ENCODE measurements around the gene PROC. TPM values are rescaled to one million over a fixed set of nuclear protein-coding genes. Genes with fewer than 3 reads are reported as not detected.

Gene PROC
- total and polyA plus RNA-seq, 2 of the 8 experiments (the other 6 are each of a cell fraction or from before 2014, with no cell fraction given): 1.5 to 1.6 TPM

GRCh38 chr2:127370010-127370409, 48.2 kb upstream of the PROC start:
- Histone ChIP-seq H2BK5ac (ENCODE audit: low read depth, low read length) (no peak overlapping the region), H3K27me3 (replicated peaks in 1 of 4; ENCODE audit: control insufficient read depth in 3 of 4, extremely low read depth in 1 of 4, insufficient read depth in 3 of 4, low read length in 3 of 4) (no peaks in the 10 kb centered on the region), H2AK5ac (ENCODE audit: low read depth, low read length) (no peak overlapping the region), H3K4ac (replicated peaks; ENCODE audit: insufficient read length, low read depth, low read length) (no peak overlapping the region), H2BK120ac (replicated peaks; ENCODE audit: low read depth, low read length) (no peak overlapping the region), H3K9ac (replicated peaks in 1 of 4; ENCODE audit: extremely low read depth in 1 of 4, low read depth in 3 of 4, low read length in 3 of 4) (no peak overlapping the region), H4K5ac (ENCODE audit: insufficient read length, low read depth, low read length) (no peak overlapping the region), H4K20me1 (replicated peaks in 1 of 2; ENCODE audit: control insufficient read depth in 1 of 2, insufficient read depth in 2 of 2, low read length in 2 of 2) (peaks cover 0 to 6% of the 10 kb centered on the region in 2 experiments), H2BK12ac (ENCODE audit: low read depth, low read length) (no peak overlapping the region), H3K79me1 (ENCODE audit: low read depth, low read length) (peaks cover 2% of the 10 kb centered on the region), H3K79me2 (ENCODE audit: control insufficient read depth in 1 of 2, insufficient read depth in 2 of 2, low read length in 2 of 2) (peaks cover 0 to 75% of the 10 kb centered on the region in 2 experiments; a peak in 3 of 4 replicates), H4K91ac (replicated peaks; ENCODE audit: insufficient read length, low read length) (no peak overlapping the region), H4K8ac (ENCODE audit: extremely low read depth, insufficient read depth, low read length) (no peak overlapping the region), H3K27ac (ENCODE audit: low read depth, low read length) (no peak overlapping the region), H3K4me2 (ENCODE audit: insufficient read depth in 1 of 2, low read depth in 2 of 2, low read length in 2 of 2) (no peak overlapping the region), H3K23me2 (ENCODE audit: low read depth, low read length) (no peaks in the 10 kb centered on the region), H3K36me3 (ENCODE audit: control insufficient read depth in 2 of 4, insufficient read depth in 4 of 4, low read length in 3 of 4) (peaks cover 0 to 13% (median 0%) of the 10 kb centered on the region in 4 experiments; a peak in 2 of 8 replicates), H3K4me1 (replicated peaks in 1 of 4; ENCODE audit: control insufficient read depth in 3 of 4, insufficient read depth in 4 of 4, low read length in 3 of 4) (peaks cover 0 to 9% (median 4%) of the 10 kb centered on the region in 4 experiments; a peak in 3 of 7 replicates), H2BK20ac (ENCODE audit: low read length) (no peak overlapping the region), H3K4me3 (ENCODE audit: extremely low read depth in 1 of 4, insufficient read depth in 2 of 4, low read depth in 3 of 4, low read length in 4 of 4) (no peak overlapping the region), H3K18ac (ENCODE audit: extremely low read depth, low read length) (no peak overlapping the region), H3K9me3 (ENCODE audit: insufficient read depth in 2 of 2, low read depth in 1 of 2, low read length in 1 of 2) (peaks cover 30 to 31% of the 10 kb centered on the region in 2 experiments), H3K23ac (ENCODE audit: insufficient read length) (no peak overlapping the region), H2AFZ (ENCODE audit: low read length) (no peak overlapping the region), H3K56ac (replicated peaks; ENCODE audit: insufficient read length, low read depth, low read length) (no peak overlapping the region), H2BK15ac (ENCODE audit: low read length) (no peak overlapping the region), H3K14ac (ENCODE audit: insufficient read length) (no peak overlapping the region)
- ChIA-PET POLR2A (ENCODE audit: partially characterized antibody) (no interaction called here), CTCF (ENCODE audit: partially characterized antibody) (interaction anchor here (1.0 to 2.0 kb wide), 3 partner anchors 39 to 110 kb away, joined by 4 to 6 read pairs (median 4); no protein-coding TSS in a partner anchor)
- DNase-seq (ENCODE audit: low read depth in 1 of 2, low spot score in 2 of 2) (no peak), FAIRE-seq (no peak)
- 96% methylated on average over 10 of the region's 10 CpGs; no CpG with 5 or more reads in 1 of the 2 experiments for WGBS, 2 experiments (ENCODE audit: extremely low coverage in 1 of 2, insufficient coverage in 1 of 2, insufficient read length in 1 of 2, insufficient replicate concordance in 2 of 2, low coverage in 1 of 2, low lambda C conversion rate in 2 of 2, missing lambda C conversion rate in 1 of 2)
- no peak for TF ChIP-seq TEAD4 (IDR thresholded peaks at IDR 0.05; ENCODE audit: low read depth, low read length)
- TF ChIP-seq USF2 (IDR thresholded peaks at IDR 0.05; ENCODE audit: low read length): no peak
- no peak for TF ChIP-seq JUND (IDR thresholded peaks at IDR 0.05; ENCODE audit: low read length)
- TF ChIP-seq KDM4A (IDR thresholded peaks at IDR 0.05; ENCODE audit: low read depth, low read length, severe bottlenecking): no peak
- TF ChIP-seq SIRT6 (IDR thresholded peaks at IDR 0.05; ENCODE audit: low read length): no peak
- TF ChIP-seq EP300 (IDR thresholded peaks at IDR 0.05; ENCODE audit: borderline replicate concordance in 1 of 2, low read depth in 2 of 2, low read length in 2 of 2): no peak
- TF ChIP-seq RNF2 (IDR thresholded peaks at IDR 0.05; ENCODE audit: borderline replicate concordance, low read depth, low read length, missing control alignments, poor library complexity, severe bottlenecking): no peak
- no peak for TF ChIP-seq POLR2A (IDR thresholded peaks at IDR 0.05; ENCODE audit: control extremely low read depth in 1 of 2, low read depth in 2 of 2, low read length in 2 of 2)
- TF ChIP-seq TAF7 (optimal IDR thresholded peaks at IDR 0.05; ENCODE audit: borderline replicate concordance, low read depth, low read length): no peak
- no peak for TF ChIP-seq PHF8 (conservative IDR thresholded peaks at IDR 0.05; ENCODE audit: low read depth, low read length)
- no peak for TF ChIP-seq SIN3A (conservative IDR thresholded peaks at IDR 0.05 in 1 of 2, IDR thresholded peaks at IDR 0.05 in 1 of 2; ENCODE audit: low read depth in 1 of 2, low read length in 2 of 2)
- no peak for TF ChIP-seq ZNF274 (IDR thresholded peaks at IDR 0.05; ENCODE audit: borderline replicate concordance, extremely low read depth, low read length)
